Measurements from ENCODE around the gene TNFRSF9.

GRCh38 chr1:7885513-7886404 is 54.9 kb downstream of the TNFRSF9 start:
- TF ChIP-seq CTCF (IDR thresholded peaks at IDR 0.05) (no peak), POLR2A (IDR thresholded peaks at IDR 0.05) (no peak)

All from esophagus squamous epithelium (tissue), 4 donors.